GM12878 (cell line): Measurements from ENCODE around the gene PNMA8B. TPM values are rescaled to one million over a fixed set of nuclear protein-coding genes. Genes with fewer than 3 reads are reported as not detected.

Source experiments
- ATAC-seq: fragments of 200-7000 bp; cut with Tn5 transposase; 3 replicates; pipeline ENCODE4 v1.9.1; 2020; ENCODE audit warnings: mild to moderate bottlenecking, moderate library complexity
- BruUV-seq: library from RNA; stranded (reverse); fragments of 400-500 nt; replicated peaks from 2 replicates; lab custom pipeline; 2021; lab: Mats Ljungman, UMichigan
- CTCF ChIA-PET: fragments of 300-600 bp; sonication (Branson Sonifier 250); formaldehyde crosslinking; extraction: SDS; loops from one replicate; lab custom pipeline; 2021; ENCODE audit warnings: inconsistent platforms; lab: Yijun Ruan, JAX
- POLR2A ChIA-PET: fragments of 350-600 bp; formaldehyde crosslinking; extraction: SDS; loops from one replicate; lab custom pipeline; 2021; ENCODE audit warnings: inconsistent platforms; lab: Charles Lee
- RAD21 ChIA-PET: fragments of 300-600 bp; sonication (Branson Sonifier 250); formaldehyde crosslinking; loops from one replicate; lab custom pipeline; 2023; ENCODE audit warnings: antibody characterized with exemption; ENCODE audit not compliant: unreplicated experiment; lab: Charles Lee
- SMC1A ChIA-PET: fragments of 300-600 bp; sonication (Branson Sonifier 250); formaldehyde crosslinking; loops from one replicate; lab custom pipeline; 2023; ENCODE audit not compliant: unreplicated experiment, uncharacterized antibody; lab: Charles Lee
- DNase-seq: peaks from one replicate; pipeline ENCODE4 v3.0.0-alpha.2; 2011; ENCODE audit warnings: low read depth, low spot score
- FAIRE-seq: peaks from 3 replicates; lab custom pipeline; 2011; peaks lifted over from hg19 to GRCh38; lab: Jason Lieb, UNC
- H2AFZ ChIP-seq: 2 replicates; pipeline ENCODE4 v1.6.0; 2011; ENCODE audit warnings: low read depth, low read length, control low read depth; ENCODE audit not compliant: control insufficient read depth
- H3K27ac ChIP-seq: 2 replicates; pipeline ENCODE4 v1.5.1; 2011; ENCODE audit warnings: control low read depth; ENCODE audit not compliant: control insufficient read depth, insufficient read depth
- H3K27me3 ChIP-seq, 2 experiments: replicated peaks in 1 of 2; 2 replicates each; pipeline versions ENCODE4 v1.6.0 to v1.6.1; 2011; ENCODE audit warnings: low read length in 1 of 2; ENCODE audit not compliant: control insufficient read depth in 2 of 2, insufficient read depth in 2 of 2
- H3K36me3 ChIP-seq, 2 experiments: 2 replicates each; pipeline ENCODE4 v1.5.1; 2011; ENCODE audit warnings: low read length in 1 of 2; ENCODE audit not compliant: control insufficient read depth in 2 of 2, insufficient read depth in 2 of 2
- H3K4me1 ChIP-seq: 2 replicates; pipeline ENCODE4 v1.6.1; 2011; ENCODE audit warnings: mild to moderate bottlenecking, low read length, moderate library complexity, mixed read lengths; ENCODE audit not compliant: control insufficient read depth, insufficient read depth
- H3K4me2 ChIP-seq: 2 replicates; pipeline ENCODE4 v1.6.0; 2011; ENCODE audit warnings: control low read depth; ENCODE audit not compliant: control insufficient read depth, insufficient read depth
- H3K4me3 ChIP-seq: fragments of 200-600 bp; sonication (generic); 2 replicates; pipeline ENCODE4 v1.5.1; 2016
- H3K79me2 ChIP-seq: 2 replicates; pipeline ENCODE4 v1.6.0; 2011; ENCODE audit warnings: low read length; ENCODE audit not compliant: control insufficient read depth, insufficient read depth
- H3K9ac ChIP-seq: 2 replicates; pipeline ENCODE4 v1.8.0; 2011; ENCODE audit warnings: low read length, control low read depth, mixed read lengths; ENCODE audit not compliant: control insufficient read depth, insufficient read depth
- H3K9me3 ChIP-seq: replicated peaks from 3 replicates; pipeline ENCODE4 v1.5.1; 2011; ENCODE audit warnings: mild to moderate bottlenecking, low read length; ENCODE audit not compliant: control insufficient read depth, insufficient read depth
- H4K20me1 ChIP-seq: 2 replicates; pipeline ENCODE4 v1.6.0; 2011; ENCODE audit not compliant: control insufficient read depth, insufficient read depth
- BCLAF1 ChIP-seq: fragments of 450-650 bp; IDR thresholded peaks from 2 replicates; pipeline ENCODE4 v1.6.1; 2017; ENCODE audit warnings: antibody characterized with exemption, mild to moderate bottlenecking, moderate library complexity
- BMI1 ChIP-seq: fragments of 450-650 bp; IDR thresholded peaks from 2 replicates; pipeline ENCODE4 v1.6.1; 2016; ENCODE audit warnings: mild to moderate bottlenecking, moderate library complexity, borderline replicate concordance
- GABPA ChIP-seq: IDR thresholded peaks from 2 replicates; pipeline ENCODE4 v1.6.1; 2014; ENCODE audit warnings: antibody characterized with exemption, low read depth, mild to moderate bottlenecking, inconsistent platforms
- IRF4 ChIP-seq: IDR thresholded peaks from 2 replicates; pipeline ENCODE4 v1.6.1; 2011; ENCODE audit warnings: low read depth, low read length
- NFYB ChIP-seq: IDR thresholded peaks from 2 replicates; pipeline ENCODE4 v1.6.1; 2011; ENCODE audit warnings: low read depth, mild to moderate bottlenecking, low read length, improper control_type of control experiment, moderate library complexity; ENCODE audit not compliant: insufficient read depth
- NR2C2 ChIP-seq: IDR thresholded peaks from 2 replicates; pipeline ENCODE4 v1.6.1; 2011; ENCODE audit warnings: borderline replicate concordance, low read depth; ENCODE audit not compliant: control insufficient read depth, insufficient read length
- POU2F2 ChIP-seq: IDR thresholded peaks from 3 replicates; pipeline ENCODE4 v1.6.1; 2011; ENCODE audit warnings: low read depth, mild to moderate bottlenecking, low read length, borderline replicate concordance
- PRDM15 ChIP-seq: fragments of 450-650 bp; formaldehyde crosslinking; IDR thresholded peaks from 2 replicates; pipeline ENCODE4 v1.4.0; 2020; ENCODE audit warnings: mild to moderate bottlenecking, moderate library complexity
- RB1 ChIP-seq: fragments of 450-650 bp; formaldehyde crosslinking; IDR thresholded peaks from 2 replicates; pipeline ENCODE4 v1.6.1; 2017; ENCODE audit warnings: mild to moderate bottlenecking, borderline replicate concordance
- USF2 ChIP-seq: IDR thresholded peaks from 2 replicates; pipeline ENCODE4 v1.6.1; 2011; ENCODE audit warnings: low read depth, low read length, improper control_type of control experiment, borderline replicate concordance
- ZBED1 ChIP-seq: IDR thresholded peaks from 2 replicates; pipeline ENCODE4 v1.6.1; 2016; ENCODE audit warnings: borderline replicate concordance
- ZNF687 ChIP-seq: fragments of 450-650 bp; IDR thresholded peaks from 2 replicates; pipeline ENCODE4 v1.6.1; 2017; ENCODE audit warnings: mild to moderate bottlenecking, moderate library complexity
- ZSCAN29 ChIP-seq: fragments of 450-650 bp; IDR thresholded peaks from 2 replicates; pipeline ENCODE4 v1.6.1; 2017; ENCODE audit warnings: mild to moderate bottlenecking, moderate library complexity
- WGBS: methylation state at CpG from one replicate; pipeline ENCODE4 v1.1.6; 2016; ENCODE audit warnings: low lambda C conversion rate; ENCODE audit not compliant: insufficient replicate concordance, insufficient coverage; ENCODE audit errors: missing lambda C conversion rate; 5-methylcytosine and 5-hydroxymethylcytosine counted together
- in situ Hi-C: fragments of 300-500 bp; cut with MboI; formaldehyde crosslinking; loops from 9 replicates; pipeline ENCODE4 v1.14.3; 2018; ENCODE audit warnings: mixed read lengths
- intact Hi-C: fragments of 100-400 bp; cut with micrococcal nuclease; formaldehyde crosslinking; loops from one replicate; pipeline ENCODE4 v1.14.2; 2022; ENCODE audit not compliant: unreplicated experiment
- polyA plus RNA-seq, 11 experiments: library from polyadenylated mRNA; depleted of rRNA in 4 of 11; unstranded in 6 of 11; stranded (reverse) in 5 of 11; fragments of >200 nt; fragmentation: Nextera tagmentation in 4 of 11; fragmentation: Illumina TruSeq in 1 of 11; extraction: Ambion mirVana in 4 of 11; extraction: Trizol in 1 of 11; gene quantifications; 1 replicate in 1 of 11; 2 replicates in 10 of 11; pipeline versions ENCODE4 v1.2.1 to v1.2.3, GENCODE V29; 2011 to 2016; ENCODE audit warnings: inconsistent platforms in 2 of 11, missing spikeins in 2 of 11, low read depth in 1 of 11
- total RNA-seq, 4 experiments: library from RNA; depleted of rRNA in 3 of 4; stranded (reverse); fragments of >200 nt in 3 of 4; fragmentation: Illumina TruSeq in 1 of 4; extraction: Trizol in 1 of 4; gene quantifications; 2 replicates each; pipeline versions ENCODE4 v1.2.1 to v1.2.3, GENCODE V29; 2013 to 2021

PNMA8B gene
- total and polyA plus RNA-seq, 10 of the 15 experiments (the other 5 are each of a cell fraction or from before 2014, with no cell fraction given), result 0.01 TPM; not detected in 9

GRCh38 chr19:46441866-46442265 lies 53.8 kb downstream of the PNMA8B start:
- Histone ChIP-seq H3K9me3 (no peaks in the 10 kb centered on the region), H3K27ac (no peak overlapping the region), H4K20me1 (no peaks in the 10 kb centered on the region), H3K4me2 (no peak overlapping the region), H3K79me2 (no peaks in the 10 kb centered on the region), H2AFZ (no peak overlapping the region), H3K9ac (no peak overlapping the region), H3K27me3 (no peaks in the 10 kb centered on the region), H3K36me3 (no peaks in the 10 kb centered on the region), H3K4me3 (no peak overlapping the region), H3K4me1 (no peaks in the 10 kb centered on the region)
- DNase-seq (no peak), ATAC-seq (no peak), FAIRE-seq (no peak)
- SMC1A ChIA-PET, result no interaction called here
- in situ Hi-C loops, result no loop called here
- POLR2A ChIA-PET, result no interaction called here
- CTCF ChIA-PET, result interaction anchor here (0.6 kb wide), 1 partner anchor 364 kb away, joined by 3 read pairs; no protein-coding TSS in a partner anchor
- RAD21 ChIA-PET, result no interaction called here
- intact Hi-C loops, result no loop called here
- 26% methylated on average over 1 of the region's 1 CpG for WGBS
- BruUV-seq, result no TSS peak
- TF ChIP-seq ZBED1 (no peak), NR2C2 (no peak), POU2F2 (no peak), BMI1 (no peak), RB1 (no peak), GABPA (no peak), ZSCAN29 (no peak), BCLAF1 (no peak), NFYB (no peak), ZNF687 (no peak), PRDM15 (CRISPR knock-in tag) (no peak), USF2 (no peak), IRF4 (no peak)
